Measurements from ENCODE around the gene DCLK1. TPM values are rescaled to one million over a fixed set of nuclear protein-coding genes. Genes with fewer than 3 reads are reported as not detected.
"Not testable (repeated sequence)": the region's sequence is repeated elsewhere in the genome, so short reads cannot be mapped to it uniquely, and the experiment has no call there.

DCLK1 gene
- polyA plus RNA-seq, 3 donors: 4.5 to 6.8 (median 6.0) TPM

GRCh38 chr13:36133950-36134626 lies 2.9 kb upstream of the DCLK1 start:
- no peak for DNase-seq

GRCh38 chr13:36132376-36132775 lies 1.2 kb upstream of the DCLK1 start:
- no peak for DNase-seq

DNA sequence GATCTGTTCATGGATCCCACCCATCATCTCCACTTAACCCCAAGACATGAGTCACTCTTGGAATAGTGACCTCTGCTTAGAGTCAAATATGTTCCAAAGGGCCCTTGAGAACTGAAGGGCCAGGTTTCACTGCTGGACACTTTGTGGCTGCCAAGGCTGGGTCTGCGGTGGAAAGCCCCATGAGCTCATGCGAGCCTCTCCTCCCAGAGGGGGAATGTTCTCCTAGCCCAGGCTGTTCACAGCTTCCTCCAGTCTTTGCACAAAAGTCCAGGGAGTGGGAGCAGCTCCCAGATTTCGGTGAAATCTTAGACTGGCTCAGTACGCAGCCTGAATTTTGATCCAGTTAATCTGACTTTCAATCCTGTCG lies 732 bp upstream of the DCLK1 start:
- DNase-seq: no peak

- DNase-seq: no peak
Observed at GRCh38 chr13:36130552-36131221, 495 bp downstream of the DCLK1 start.

GRCh38 chr13:36130193-36130551 lies 1.0 kb downstream of the DCLK1 start:
- DNase-seq: peak; percentile 3

GRCh38 chr13:36129539-36129938 lies 1.6 kb downstream of the DCLK1 start:
- DNase-seq: no peak

DNA sequence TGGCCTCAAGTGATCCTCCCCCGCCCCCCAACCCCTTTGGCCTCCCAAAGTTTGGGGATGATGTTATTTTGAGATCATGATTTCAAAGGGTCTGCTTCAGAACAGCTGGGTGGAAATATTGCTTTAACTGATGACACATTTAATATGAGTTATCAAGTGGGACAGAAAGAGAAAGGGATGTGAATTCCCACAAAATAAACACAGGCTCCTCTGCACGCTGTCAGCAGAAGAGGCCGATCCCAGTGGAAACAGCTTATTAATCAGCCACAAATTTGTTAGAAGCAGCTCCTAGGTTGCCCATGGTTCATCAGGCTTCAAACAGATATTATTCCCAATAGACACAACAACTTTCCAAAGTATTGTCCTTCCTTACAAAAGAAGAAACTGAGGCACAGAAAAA lies 4.7 kb downstream of the DCLK1 start:
- DNase-seq: no peak

DNA sequence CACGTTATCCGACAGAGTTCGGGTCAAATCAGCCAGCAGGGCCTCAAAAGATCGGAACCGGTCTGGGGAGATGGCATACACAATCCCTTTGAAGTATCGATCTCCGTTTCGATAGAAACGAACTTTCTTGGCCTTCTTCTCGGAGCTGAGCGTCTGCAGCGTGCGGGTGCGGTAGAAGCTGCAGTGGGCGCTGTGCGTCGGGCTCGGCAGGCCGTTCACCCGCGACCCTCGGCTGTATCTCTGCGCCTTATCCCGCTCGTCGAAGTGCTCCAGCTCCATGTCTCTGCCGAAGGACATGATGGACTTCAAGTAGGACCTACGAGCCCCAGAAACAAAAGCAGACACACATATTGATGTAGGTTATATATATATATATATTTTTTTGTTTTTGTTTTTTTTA lies 5.3 kb downstream of the DCLK1 start:
- no peak for DNase-seq

GRCh38 chr13:36124236-36124822 lies 6.9 kb downstream of the DCLK1 start:
- DNase-seq: no peak

- no peak for DNase-seq
Observed at GRCh38 chr13:36115306-36115705, 15.9 kb downstream of the DCLK1 start.

GRCh38 chr13:36114233-36114632 lies 16.9 kb downstream of the DCLK1 start:
- no peak for DNase-seq

- DNase-seq: no peak
Observed at GRCh38 chr13:36108954-36109353, 22.2 kb downstream of the DCLK1 start.

DNA sequence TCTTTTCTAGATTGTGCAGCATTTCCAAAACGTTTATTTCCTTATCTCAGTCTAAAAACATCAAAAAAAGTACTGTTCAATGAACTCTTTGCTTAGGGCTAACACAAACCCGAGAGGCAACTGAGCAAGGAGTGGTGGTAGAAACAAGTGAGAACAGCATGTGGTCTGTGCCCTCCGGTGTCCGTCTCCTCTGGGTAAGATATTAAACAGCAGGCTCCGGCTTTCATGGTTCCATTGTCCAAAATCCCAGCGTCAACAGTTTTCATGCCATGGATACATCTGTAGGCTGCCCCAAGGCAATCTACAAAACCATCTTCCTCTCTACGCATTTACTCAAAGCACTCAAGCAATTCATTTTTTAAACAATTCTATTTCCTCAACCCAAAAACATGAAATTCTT lies 22.8 kb downstream of the DCLK1 start:
- DNase-seq: no peak

DNA sequence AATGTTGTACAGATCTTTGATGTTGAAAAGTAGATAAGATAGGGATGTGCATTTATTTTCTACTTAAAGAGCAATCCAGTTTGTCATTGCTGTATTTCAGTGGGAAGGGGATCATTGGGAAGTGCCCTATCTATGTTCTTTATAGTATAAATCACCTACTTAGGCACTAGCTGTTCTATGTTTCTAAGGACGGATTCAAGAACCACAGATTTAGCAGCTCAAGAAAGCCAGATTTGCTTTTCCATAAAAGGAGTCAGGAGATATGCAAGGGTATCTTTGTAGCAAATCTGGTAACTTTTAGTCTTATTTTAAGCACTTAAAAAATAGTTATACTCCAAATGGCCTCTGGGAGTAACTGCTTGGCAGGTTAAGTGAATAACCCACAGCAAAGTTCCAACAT lies 23.7 kb downstream of the DCLK1 start:
- no peak for DNase-seq

DNA sequence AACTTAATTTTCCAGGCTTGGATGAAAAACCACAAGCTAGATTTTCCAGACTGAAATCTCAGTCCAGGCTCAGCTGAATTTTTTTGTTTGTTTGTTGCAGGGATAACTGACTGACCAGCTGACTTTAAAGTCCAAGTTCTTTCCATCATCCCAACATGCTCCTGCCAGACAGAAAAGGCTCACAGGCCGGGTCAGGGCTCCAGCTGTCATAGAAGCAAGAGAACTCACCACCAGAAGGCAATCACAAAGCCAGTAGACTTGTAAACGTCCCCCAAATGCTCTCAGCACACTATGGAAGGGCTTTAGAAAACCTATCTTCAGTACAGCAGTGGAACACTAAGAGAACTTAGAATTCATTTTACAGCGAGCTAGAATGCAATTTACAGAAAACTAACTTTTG lies 25.5 kb downstream of the DCLK1 start:
- DNase-seq: no peak

DNA sequence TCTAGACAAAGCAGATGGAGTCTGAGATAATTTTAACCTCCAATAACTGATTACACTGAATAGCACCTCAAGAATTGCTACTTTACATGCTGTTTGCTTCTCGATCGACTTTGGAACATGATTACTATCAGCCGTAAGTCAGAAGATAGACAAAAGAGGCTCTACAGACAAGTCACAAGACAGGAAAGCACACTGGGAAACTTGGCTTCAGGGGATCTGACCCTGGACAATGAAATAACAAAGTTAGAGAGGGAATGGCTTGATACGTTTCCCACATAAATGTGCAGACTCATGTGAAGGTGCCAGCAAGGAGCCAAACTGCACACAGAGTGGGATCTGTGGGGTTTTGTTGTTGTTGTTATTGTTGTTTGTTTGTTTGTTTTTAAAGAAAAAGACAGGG lies 28.5 kb downstream of the DCLK1 start:
- no peak for DNase-seq

- DNase-seq: not testable (repeated sequence)
Observed at GRCh38 chr13:36101907-36102306, 29.3 kb downstream of the DCLK1 start.

GRCh38 chr13:36101157-36101556 lies 30.0 kb downstream of the DCLK1 start:
- DNase-seq: no peak

- no peak for DNase-seq
Observed at GRCh38 chr13:36098080-36098479, 33.1 kb downstream of the DCLK1 start.

DNA sequence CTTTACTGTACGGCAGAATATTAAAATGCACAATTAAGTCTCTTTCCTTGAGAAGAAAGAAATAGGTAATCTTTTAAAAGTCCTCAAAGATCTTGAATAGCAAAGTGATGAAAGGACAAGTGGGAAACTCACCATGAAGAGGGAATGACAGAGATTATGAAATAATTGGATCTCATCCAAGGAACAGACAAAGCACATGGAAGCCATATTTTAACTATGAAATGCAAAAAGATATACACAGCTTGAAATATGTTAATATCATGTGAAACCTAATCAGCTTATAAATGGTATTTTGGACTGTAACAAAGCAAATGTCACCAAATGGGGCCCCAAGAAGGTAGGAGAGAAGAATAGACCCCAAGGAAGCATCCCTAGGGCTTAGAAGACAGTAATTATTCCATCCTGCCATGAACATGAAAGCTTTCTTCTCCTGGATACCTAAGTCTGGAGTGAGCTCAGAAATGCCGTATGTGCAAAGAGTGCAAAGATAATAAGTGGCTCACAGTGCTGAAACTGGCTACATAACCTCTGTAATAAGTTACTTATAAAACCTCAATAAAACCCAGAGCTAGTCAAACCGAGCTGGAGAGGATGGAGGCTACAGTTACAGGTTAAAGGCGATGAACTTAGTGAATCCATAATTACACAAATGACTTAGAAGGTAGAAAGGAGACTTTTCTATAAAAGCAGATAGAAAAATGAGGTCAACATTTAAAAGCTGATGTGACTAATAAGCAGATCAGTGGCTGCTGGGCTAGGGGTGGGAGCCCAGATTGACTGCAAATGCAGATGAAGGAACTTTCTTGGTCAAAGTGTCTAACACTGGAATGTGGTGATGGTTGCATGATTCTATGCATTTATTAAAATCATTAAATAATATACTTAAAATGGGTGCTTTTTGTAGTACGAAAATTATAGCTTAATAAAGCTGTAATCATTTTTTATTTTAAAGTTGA lies 34.4 kb downstream of the DCLK1 start:
- no peak for DNase-seq

- DNase-seq: no peak
Observed at GRCh38 chr13:36094478-36094877, 36.7 kb downstream of the DCLK1 start.

DNA sequence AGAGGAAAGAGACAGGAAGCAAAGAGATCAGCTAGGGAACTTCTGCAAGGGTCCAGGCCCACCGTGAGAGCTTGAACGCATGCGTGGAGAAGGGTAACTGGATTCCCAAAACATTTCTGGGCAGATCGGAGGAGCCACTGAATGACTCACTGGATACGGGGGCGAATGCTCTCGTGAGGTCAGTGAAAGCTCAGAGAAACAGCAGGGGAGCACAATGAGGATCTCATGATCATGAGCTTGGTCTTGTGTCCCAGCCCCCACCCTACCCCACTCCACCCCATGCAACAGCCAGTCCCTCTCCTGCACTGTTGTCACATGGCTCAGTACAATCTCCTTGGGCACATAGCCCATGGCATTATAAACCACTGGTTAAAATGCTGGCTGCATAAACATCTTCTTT lies 40.6 kb downstream of the DCLK1 start:
- DNase-seq: no peak

Data from renal pelvis (tissue), 4 donors.